ENCODE measurements around the gene MIXL1.

MIXL1 gene

DNA sequence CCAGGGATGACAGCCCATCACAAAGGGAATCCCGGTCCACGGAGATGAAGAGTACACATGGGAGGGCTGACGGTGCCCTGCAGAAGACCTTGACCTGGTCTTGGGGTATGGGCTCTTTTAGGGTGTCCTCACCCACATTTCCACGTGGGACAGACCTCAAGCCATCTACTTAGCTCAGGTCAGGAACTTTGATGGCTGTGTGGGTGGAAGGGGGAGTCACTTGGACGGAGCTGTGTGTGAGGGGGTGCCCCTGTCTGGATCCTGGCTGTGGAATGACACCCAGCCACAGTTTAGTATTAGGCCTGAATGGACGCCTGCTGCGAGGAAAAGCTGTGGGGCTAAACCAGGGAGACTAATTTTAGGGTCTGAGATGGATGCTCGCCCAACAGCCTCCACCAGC lies 10.9 kb upstream of the MIXL1 start:
- H3K4me1 ChIP-seq (ENCODE audit: control insufficient read depth, insufficient read depth, low read length) = no peaks in the 10 kb centered on the region
- H3K27ac ChIP-seq (ENCODE audit: low read length) = no peak overlapping the region
- H3K4me3 ChIP-seq (ENCODE audit: low read length in 2 of 2) = no peak overlapping the region
- H3K9ac ChIP-seq (ENCODE audit: low read length in 2 of 2) = no peak overlapping the region
- no peaks in the 10 kb centered on the region for H3K27me3 ChIP-seq (ENCODE audit: control insufficient read depth in 1 of 2, insufficient read depth in 2 of 2, low read length in 2 of 2)
- no peaks in the 10 kb centered on the region for H3K36me3 ChIP-seq (ENCODE audit: control insufficient read depth in 2 of 2, insufficient read depth in 2 of 2, low read length in 2 of 2)
- no peaks in the 10 kb centered on the region for H3K9me3 ChIP-seq (ENCODE audit: control insufficient read depth in 2 of 2, low read length in 2 of 2)

DNA sequence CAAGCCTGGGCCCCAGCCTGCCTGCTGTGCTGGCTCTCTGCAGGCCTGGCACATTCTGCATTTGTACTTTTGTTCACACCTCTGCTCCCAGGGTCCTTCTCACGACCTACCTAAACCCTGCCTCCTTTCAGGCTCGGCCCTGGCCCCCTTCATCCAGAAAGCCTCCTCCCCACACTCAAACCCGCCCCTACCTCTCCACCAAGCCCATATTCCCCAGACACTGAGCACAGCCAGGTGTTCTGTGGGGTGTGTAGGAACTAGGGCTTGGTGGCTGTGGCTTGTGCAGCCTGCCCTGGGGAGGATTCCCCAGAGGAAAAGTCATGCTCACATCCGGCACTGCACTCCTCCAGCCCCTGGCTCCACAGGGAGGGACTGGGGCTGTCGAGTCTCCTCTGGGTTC lies 8.2 kb upstream of the MIXL1 start:
- H3K4me1 ChIP-seq (ENCODE audit: control insufficient read depth, insufficient read depth, low read length) = no peaks in the 10 kb centered on the region
- no peaks in the 10 kb centered on the region for H3K36me3 ChIP-seq (ENCODE audit: control insufficient read depth in 2 of 2, insufficient read depth in 2 of 2, low read length in 2 of 2)
- H3K9ac ChIP-seq (ENCODE audit: low read length in 2 of 2) = no peak overlapping the region
- no peak overlapping the region for H3K27ac ChIP-seq (ENCODE audit: low read length)
- no peaks in the 10 kb centered on the region for H3K9me3 ChIP-seq (ENCODE audit: control insufficient read depth in 2 of 2, low read length in 2 of 2)
- H3K27me3 ChIP-seq (ENCODE audit: control insufficient read depth in 1 of 2, insufficient read depth in 2 of 2, low read length in 2 of 2) = no peaks in the 10 kb centered on the region
- no peak overlapping the region for H3K4me3 ChIP-seq (ENCODE audit: low read length in 2 of 2)

DNA sequence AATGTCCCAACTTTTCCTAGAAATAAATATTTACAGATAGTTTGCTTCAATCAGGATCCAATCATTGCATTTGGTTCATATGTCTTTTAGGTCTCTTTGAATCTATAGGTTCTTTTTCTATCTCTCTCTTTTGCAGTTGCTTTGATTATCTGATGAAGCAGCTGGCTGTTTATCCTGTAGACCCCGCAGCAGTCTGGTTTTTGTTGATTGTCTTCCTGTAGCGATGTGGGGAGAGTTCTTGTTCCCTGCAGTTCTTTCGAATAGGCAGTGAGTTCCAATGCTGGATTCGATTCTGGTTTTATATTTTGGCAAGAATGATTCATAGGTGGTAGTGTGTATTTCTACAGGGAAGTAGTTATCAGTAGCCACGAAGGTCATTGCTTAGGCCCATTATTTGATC lies 7.4 kb upstream of the MIXL1 start:
- H3K27me3 ChIP-seq (ENCODE audit: control insufficient read depth in 1 of 2, insufficient read depth in 2 of 2, low read length in 2 of 2) = no peaks in the 10 kb centered on the region
- no peak overlapping the region for H3K4me3 ChIP-seq (ENCODE audit: low read length in 2 of 2)
- H3K36me3 ChIP-seq (ENCODE audit: control insufficient read depth in 2 of 2, insufficient read depth in 2 of 2, low read length in 2 of 2) = no peaks in the 10 kb centered on the region
- no peaks in the 10 kb centered on the region for H3K9me3 ChIP-seq (ENCODE audit: control insufficient read depth in 2 of 2, low read length in 2 of 2)
- no peak overlapping the region for H3K9ac ChIP-seq (ENCODE audit: low read length in 2 of 2)
- no peaks in the 10 kb centered on the region for H3K4me1 ChIP-seq (ENCODE audit: control insufficient read depth, insufficient read depth, low read length)
- H3K27ac ChIP-seq (ENCODE audit: low read length) = no peak overlapping the region

DNA sequence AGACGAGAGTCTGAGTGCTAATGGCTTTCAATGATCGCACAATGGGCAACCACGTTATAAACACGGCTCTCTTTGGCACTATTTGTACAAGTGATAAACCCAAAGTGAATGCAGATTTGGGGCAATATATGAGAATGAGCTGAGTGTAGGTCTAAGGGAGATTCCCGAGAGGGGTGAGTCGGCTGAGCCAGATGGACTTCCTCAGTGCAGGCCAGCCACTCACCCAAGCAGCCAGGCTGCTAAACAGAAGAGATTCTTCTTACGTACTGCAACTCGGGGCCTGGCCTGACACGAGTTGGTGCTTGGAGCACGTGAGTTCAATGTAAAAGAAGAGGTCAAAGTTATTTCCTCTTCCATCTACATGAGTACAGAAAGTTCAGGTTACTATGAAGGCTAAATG lies 6.2 kb upstream of the MIXL1 start:
- Histone ChIP-seq H3K36me3 (ENCODE audit: control insufficient read depth in 2 of 2, insufficient read depth in 2 of 2, low read length in 2 of 2) (no peaks in the 10 kb centered on the region), H3K4me3 (ENCODE audit: low read length in 2 of 2) (no peak overlapping the region), H3K27ac (ENCODE audit: low read length) (no peak overlapping the region), H3K9me3 (ENCODE audit: control insufficient read depth in 2 of 2, low read length in 2 of 2) (no peaks in the 10 kb centered on the region), H3K4me1 (ENCODE audit: control insufficient read depth, insufficient read depth, low read length) (no peaks in the 10 kb centered on the region), H3K27me3 (ENCODE audit: control insufficient read depth in 1 of 2, insufficient read depth in 2 of 2, low read length in 2 of 2) (no peaks in the 10 kb centered on the region), H3K9ac (ENCODE audit: low read length in 2 of 2) (no peak overlapping the region)

DNA sequence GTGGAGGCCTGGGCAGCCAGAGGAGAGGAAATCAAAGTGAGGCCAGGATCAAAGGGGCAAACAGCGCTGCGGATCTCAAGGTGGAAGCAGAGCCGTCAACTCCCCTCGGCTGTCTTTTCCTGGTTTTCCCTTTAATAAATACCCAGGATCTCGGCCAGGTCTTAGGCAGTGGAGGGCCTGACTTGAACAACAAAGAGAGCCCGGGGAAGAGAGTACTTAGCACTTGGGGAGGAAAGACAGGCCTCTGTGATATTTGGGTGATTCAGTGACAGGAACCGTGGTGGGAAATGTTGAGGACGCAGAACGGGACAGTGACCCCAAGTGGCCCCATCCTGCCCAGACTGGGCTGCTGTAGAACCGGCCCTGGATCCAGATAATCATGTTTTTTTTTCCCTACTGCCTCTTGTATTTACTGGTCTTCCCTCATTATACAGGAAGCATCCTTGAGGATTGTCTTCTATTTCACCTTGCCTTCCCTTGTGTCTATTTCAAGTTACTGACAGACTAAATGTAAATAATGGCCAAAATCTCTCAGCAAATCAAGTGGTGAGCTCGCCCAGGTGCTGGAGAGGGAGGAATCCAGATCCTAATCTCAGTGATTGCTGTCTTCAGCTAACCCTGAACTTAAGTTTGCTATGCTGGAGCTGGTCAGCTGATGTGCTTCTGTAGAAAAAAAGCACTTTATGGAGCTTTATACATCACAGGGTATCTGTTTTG lies 2.8 kb upstream of the MIXL1 start:
- Histone ChIP-seq H3K4me1 (ENCODE audit: control insufficient read depth, insufficient read depth, low read length) (peaks cover 8% of the 10 kb centered on the region), H3K4me3 (ENCODE audit: low read length in 2 of 2) (no peak overlapping the region), H3K9me3 (ENCODE audit: control insufficient read depth in 2 of 2, low read length in 2 of 2) (no peaks in the 10 kb centered on the region), H3K27me3 (ENCODE audit: control insufficient read depth in 1 of 2, insufficient read depth in 2 of 2, low read length in 2 of 2) (peaks cover 16 to 27% of the 10 kb centered on the region in 2 donors), H3K9ac (ENCODE audit: low read length in 2 of 2) (no peak overlapping the region), H3K27ac (ENCODE audit: low read length) (no peak overlapping the region), H3K36me3 (ENCODE audit: control insufficient read depth in 2 of 2, insufficient read depth in 2 of 2, low read length in 2 of 2) (no peaks in the 10 kb centered on the region)

DNA sequence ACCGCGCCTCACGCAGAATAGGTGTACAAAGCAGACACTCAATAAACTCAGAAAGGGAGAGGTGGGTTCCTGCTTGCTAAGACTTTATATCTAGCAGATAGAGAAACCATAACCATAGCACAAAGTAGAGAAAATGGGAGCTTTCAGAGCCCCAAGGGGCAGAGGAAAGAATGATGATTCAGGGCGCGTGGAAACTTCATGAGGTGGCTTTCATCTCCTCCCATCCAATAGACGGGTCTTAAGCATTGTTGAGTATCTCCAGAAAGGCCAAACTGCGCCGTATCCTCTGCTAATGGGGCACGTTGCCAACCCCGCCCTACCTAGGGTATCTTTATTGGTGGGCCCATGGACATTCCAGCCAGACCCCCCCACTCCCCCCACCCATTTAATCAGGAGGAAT lies 778 bp upstream of the MIXL1 start:
- no peaks in the 10 kb centered on the region for H3K36me3 ChIP-seq (ENCODE audit: control insufficient read depth in 2 of 2, insufficient read depth in 2 of 2, low read length in 2 of 2)
- no peak overlapping the region for H3K9ac ChIP-seq (ENCODE audit: low read length in 2 of 2)
- no peak overlapping the region for H3K27ac ChIP-seq (ENCODE audit: low read length)
- peaks cover 17 to 27% of the 10 kb centered on the region in 2 donors for H3K27me3 ChIP-seq (ENCODE audit: control insufficient read depth in 1 of 2, insufficient read depth in 2 of 2, low read length in 2 of 2)
- no peaks in the 10 kb centered on the region for H3K9me3 ChIP-seq (ENCODE audit: control insufficient read depth in 2 of 2, low read length in 2 of 2)
- no peak overlapping the region for H3K4me3 ChIP-seq (ENCODE audit: low read length in 2 of 2)
- H3K4me1 ChIP-seq (ENCODE audit: control insufficient read depth, insufficient read depth, low read length) = peaks cover 8% of the 10 kb centered on the region

DNA sequence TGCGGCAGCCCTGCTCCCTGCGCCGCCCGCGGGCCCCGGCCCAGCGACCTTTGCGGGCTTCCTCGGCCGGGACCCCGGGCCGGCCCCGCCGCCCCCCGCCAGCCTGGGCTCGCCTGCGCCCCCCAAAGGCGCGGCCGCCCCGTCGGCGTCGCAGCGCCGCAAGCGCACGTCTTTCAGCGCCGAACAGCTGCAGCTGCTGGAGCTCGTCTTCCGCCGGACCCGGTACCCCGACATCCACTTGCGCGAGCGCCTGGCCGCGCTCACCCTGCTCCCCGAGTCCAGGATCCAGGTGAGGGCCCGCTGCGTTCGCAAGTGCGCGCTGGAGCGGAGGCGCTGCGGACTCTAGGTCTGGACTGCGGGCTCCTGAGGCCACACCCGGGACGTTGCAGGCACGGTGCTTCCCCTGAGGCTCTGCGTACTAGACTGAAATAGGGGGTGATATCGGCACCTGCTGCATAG lies 351 bp downstream of the MIXL1 start:
- no peak overlapping the region for H3K27ac ChIP-seq (ENCODE audit: low read length)
- peaks cover 8% of the 10 kb centered on the region for H3K4me1 ChIP-seq (ENCODE audit: control insufficient read depth, insufficient read depth, low read length)
- H3K9ac ChIP-seq (ENCODE audit: low read length in 2 of 2) = no peak overlapping the region
- H3K9me3 ChIP-seq (ENCODE audit: control insufficient read depth in 2 of 2, low read length in 2 of 2) = no peaks in the 10 kb centered on the region
- peaks cover 17 to 27% of the 10 kb centered on the region in 2 donors for H3K27me3 ChIP-seq (ENCODE audit: control insufficient read depth in 1 of 2, insufficient read depth in 2 of 2, low read length in 2 of 2)
- peak overlapping the region in 1 of 2 donors; percentile 57 for H3K4me3 ChIP-seq (ENCODE audit: low read length in 2 of 2)
- no peaks in the 10 kb centered on the region for H3K36me3 ChIP-seq (ENCODE audit: control insufficient read depth in 2 of 2, insufficient read depth in 2 of 2, low read length in 2 of 2)

DNA sequence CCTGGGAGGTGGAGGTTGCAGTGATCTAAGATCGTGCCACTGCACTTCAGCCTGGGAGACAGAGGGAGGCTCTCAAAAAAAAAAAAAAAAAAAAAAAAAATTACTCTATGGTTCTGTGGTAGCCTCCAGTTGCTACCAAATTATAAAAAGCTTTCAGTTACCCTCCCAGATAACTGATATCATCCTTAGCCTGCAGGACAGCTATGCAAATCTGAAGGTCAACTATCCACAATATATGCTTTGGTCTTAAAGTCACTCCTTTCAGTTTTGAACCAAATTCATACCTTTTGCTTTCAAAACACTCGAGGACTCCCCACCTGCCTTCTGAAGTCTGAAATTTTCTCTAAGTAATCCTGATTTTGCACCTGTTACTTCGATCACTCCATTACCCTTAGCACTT lies 3.1 kb downstream of the MIXL1 start:
- Histone ChIP-seq H3K36me3 (ENCODE audit: control insufficient read depth in 2 of 2, insufficient read depth in 2 of 2, low read length in 2 of 2) (no peaks in the 10 kb centered on the region), H3K4me1 (ENCODE audit: control insufficient read depth, insufficient read depth, low read length) (peaks cover 8% of the 10 kb centered on the region), H3K4me3 (ENCODE audit: low read length in 2 of 2) (no peak overlapping the region), H3K27me3 (ENCODE audit: control insufficient read depth in 1 of 2, insufficient read depth in 2 of 2, low read length in 2 of 2) (peaks cover 17 to 27% of the 10 kb centered on the region in 2 donors), H3K9me3 (ENCODE audit: control insufficient read depth in 2 of 2, low read length in 2 of 2) (no peaks in the 10 kb centered on the region), H3K27ac (ENCODE audit: low read length) (no peak overlapping the region), H3K9ac (ENCODE audit: low read length in 2 of 2) (no peak overlapping the region)

DNA sequence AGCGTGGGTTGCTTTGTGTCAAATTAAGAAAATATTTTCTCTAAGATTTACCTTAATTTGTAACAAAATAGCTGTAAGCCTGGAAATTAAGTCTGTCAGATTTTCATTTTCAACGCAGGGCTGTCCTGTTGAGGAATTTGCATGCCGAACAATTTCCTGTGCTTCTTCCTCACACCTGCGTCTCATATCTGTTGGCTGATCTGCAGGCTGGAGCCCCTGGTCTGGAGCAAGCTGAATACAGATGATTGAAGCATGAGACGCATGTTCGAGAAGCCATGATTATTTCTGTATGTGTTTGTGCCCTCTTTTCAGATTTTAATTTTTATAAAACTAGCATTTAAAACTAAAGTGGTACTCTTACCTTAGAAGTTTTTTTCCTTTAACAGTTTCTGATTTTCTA lies 9.8 kb downstream of the MIXL1 start:
- H3K36me3 ChIP-seq (ENCODE audit: control insufficient read depth in 2 of 2, insufficient read depth in 2 of 2, low read length in 2 of 2) = peaks cover 0 to 3% of the 10 kb centered on the region in 2 donors
- no peak overlapping the region for H3K4me3 ChIP-seq (ENCODE audit: low read length in 2 of 2)
- no peaks in the 10 kb centered on the region for H3K9me3 ChIP-seq (ENCODE audit: control insufficient read depth in 2 of 2, low read length in 2 of 2)
- H3K27ac ChIP-seq (ENCODE audit: low read length) = no peak overlapping the region
- H3K9ac ChIP-seq (ENCODE audit: low read length in 2 of 2) = no peak overlapping the region
- no peaks in the 10 kb centered on the region for H3K4me1 ChIP-seq (ENCODE audit: control insufficient read depth, insufficient read depth, low read length)
- H3K27me3 ChIP-seq (ENCODE audit: control insufficient read depth in 1 of 2, insufficient read depth in 2 of 2, low read length in 2 of 2) = no peaks in the 10 kb centered on the region

DNA sequence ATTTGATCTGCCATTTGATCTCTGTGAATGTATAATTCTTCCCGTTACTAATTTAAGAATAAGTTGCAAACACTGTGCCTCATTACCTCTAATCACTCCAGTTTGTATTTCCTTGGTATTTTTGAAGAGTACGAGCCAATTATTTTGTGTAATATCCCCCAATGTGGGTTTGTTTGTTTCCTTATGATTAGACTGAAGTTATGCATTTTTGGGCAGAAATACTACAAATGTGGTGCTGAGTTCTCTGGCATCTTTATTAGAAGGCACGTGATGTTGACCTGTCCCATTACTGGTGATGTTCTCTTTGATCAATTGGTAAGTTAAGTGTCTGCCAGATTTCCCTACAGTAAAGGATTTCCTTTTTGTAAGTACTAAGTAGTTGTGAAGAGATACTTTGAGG lies 10.3 kb downstream of the MIXL1 start:
- Histone ChIP-seq H3K27me3 (ENCODE audit: control insufficient read depth in 1 of 2, insufficient read depth in 2 of 2, low read length in 2 of 2) (no peaks in the 10 kb centered on the region), H3K27ac (ENCODE audit: low read length) (no peak overlapping the region), H3K9me3 (ENCODE audit: control insufficient read depth in 2 of 2, low read length in 2 of 2) (no peaks in the 10 kb centered on the region), H3K36me3 (ENCODE audit: control insufficient read depth in 2 of 2, insufficient read depth in 2 of 2, low read length in 2 of 2) (peaks cover 0 to 3% of the 10 kb centered on the region in 2 donors), H3K9ac (ENCODE audit: low read length in 2 of 2) (no peak overlapping the region), H3K4me1 (ENCODE audit: control insufficient read depth, insufficient read depth, low read length) (no peaks in the 10 kb centered on the region), H3K4me3 (ENCODE audit: low read length in 2 of 2) (no peak overlapping the region)

DNA sequence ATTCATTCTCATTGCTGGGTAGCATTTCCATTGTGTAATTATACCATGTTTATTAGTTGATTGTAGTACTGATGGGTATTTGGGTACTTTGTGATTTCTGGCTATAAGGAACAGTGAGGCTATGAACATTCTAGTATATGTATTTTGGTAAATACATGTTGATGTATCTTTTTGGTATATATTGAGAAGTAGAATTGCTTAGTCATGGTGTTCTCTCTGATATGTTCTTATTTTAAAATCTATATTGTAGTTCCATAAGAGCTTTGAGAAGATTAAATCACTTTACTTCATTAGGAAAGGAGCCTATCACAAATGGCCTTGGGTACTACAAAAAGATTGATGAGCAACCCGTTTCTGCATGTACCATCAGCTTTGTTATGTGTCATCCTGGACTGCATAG lies 13.4 kb downstream of the MIXL1 start:
- Histone ChIP-seq H3K36me3 (ENCODE audit: control insufficient read depth in 2 of 2, insufficient read depth in 2 of 2, low read length in 2 of 2) (peaks cover 0 to 3% of the 10 kb centered on the region in 2 donors), H3K27me3 (ENCODE audit: control insufficient read depth in 1 of 2, insufficient read depth in 2 of 2, low read length in 2 of 2) (no peaks in the 10 kb centered on the region), H3K27ac (ENCODE audit: low read length) (no peak overlapping the region)

More for the DNA sequence above, 13.4 kb downstream of the MIXL1 start:
- Histone ChIP-seq H3K4me3 (ENCODE audit: low read length in 2 of 2) (no peak overlapping the region), H3K9me3 (ENCODE audit: control insufficient read depth in 2 of 2, low read length in 2 of 2) (no peaks in the 10 kb centered on the region), H3K4me1 (ENCODE audit: control insufficient read depth, insufficient read depth, low read length) (no peaks in the 10 kb centered on the region), H3K9ac (ENCODE audit: low read length in 2 of 2) (no peak overlapping the region)
